22Rv1 (cell line): ENCODE measurements around the gene SAMD3.

Source experiments
- H3K27ac ChIP-seq: fragments of 450-650 bp; 2 replicates; pipeline ENCODE4 v1.5.1; 2017
- CTCF ChIP-seq: fragments of 450-650 bp; IDR thresholded peaks from 2 replicates; pipeline ENCODE4 v1.5.1; 2017; ENCODE audit warnings: mild to moderate bottlenecking
- ZFX ChIP-seq: fragments of 450-650 bp; IDR thresholded peaks from 2 replicates; pipeline ENCODE4 v1.6.1; 2017; ENCODE audit warnings: antibody characterized with exemption, borderline replicate concordance

SAMD3 gene

GRCh38 chr6:130136798-130137197, 86.0 kb downstream of the SAMD3 start:
- TF ChIP-seq CTCF (no peak), ZFX (no peak)
- H3K27ac ChIP-seq, result no peak overlapping the region

- TF ChIP-seq ZFX (no peak), CTCF (no peak)
These were observed 88.2 kb downstream of the SAMD3 start for GRCh38 chr6:130134582-130134981.

GRCh38 chr6:130132286-130132701, 90.5 kb downstream of the SAMD3 start:
- no peak overlapping the region for H3K27ac ChIP-seq
- TF ChIP-seq CTCF (no peak), ZFX (no peak)

More at GRCh38 chr6:130134582-130134981, 88.2 kb downstream of the SAMD3 start:
- no peak overlapping the region for H3K27ac ChIP-seq

- no peak overlapping the region for H3K27ac ChIP-seq
- TF ChIP-seq CTCF, result no peak
- TF ChIP-seq ZFX, result no peak
These were observed 92.9 kb downstream of the SAMD3 start for GRCh38 chr6:130129762-130130246.

GRCh38 chr6:130128326-130128725, 94.4 kb downstream of the SAMD3 start:
- no peak for TF ChIP-seq CTCF
- TF ChIP-seq ZFX, result no peak
- no peak overlapping the region for H3K27ac ChIP-seq

GRCh38 chr6:130127195-130127594, 95.6 kb downstream of the SAMD3 start:
- H3K27ac ChIP-seq, result no peak overlapping the region
- TF ChIP-seq CTCF (no peak), ZFX (no peak)

GRCh38 chr6:130122243-130122642, 100.5 kb downstream of the SAMD3 start:
- TF ChIP-seq ZFX (no peak), CTCF (no peak)
- no peak overlapping the region for H3K27ac ChIP-seq
